GM18508 (cell line): ENCODE results near the gene HPS1.
A peak's percentile ranks its signal among the peaks of the same experiment; 100 is the strongest.

Source experiments
- ATAC-seq: cut with Tn5 transposase; IDR thresholded peaks from one replicate; pipeline ENCODE4 v1.9.1; 2021; ENCODE audit warnings: moderate number of reproducible peaks; ENCODE audit not compliant: insufficient read depth, unreplicated experiment

Gene HPS1

GRCh38 chr10:98446661-98447221 lies at the start of gene HPS1:
Gene HPS1 (minus strand): TSS chr10:98446935. CDS start chr10:98443240, 3,695 bp downstream.
- no peak for ATAC-seq

- ATAC-seq = no peak
Measured at GRCh38 chr10:98492763-98493162, 46.0 kb upstream of the HPS1 start.

DNA sequence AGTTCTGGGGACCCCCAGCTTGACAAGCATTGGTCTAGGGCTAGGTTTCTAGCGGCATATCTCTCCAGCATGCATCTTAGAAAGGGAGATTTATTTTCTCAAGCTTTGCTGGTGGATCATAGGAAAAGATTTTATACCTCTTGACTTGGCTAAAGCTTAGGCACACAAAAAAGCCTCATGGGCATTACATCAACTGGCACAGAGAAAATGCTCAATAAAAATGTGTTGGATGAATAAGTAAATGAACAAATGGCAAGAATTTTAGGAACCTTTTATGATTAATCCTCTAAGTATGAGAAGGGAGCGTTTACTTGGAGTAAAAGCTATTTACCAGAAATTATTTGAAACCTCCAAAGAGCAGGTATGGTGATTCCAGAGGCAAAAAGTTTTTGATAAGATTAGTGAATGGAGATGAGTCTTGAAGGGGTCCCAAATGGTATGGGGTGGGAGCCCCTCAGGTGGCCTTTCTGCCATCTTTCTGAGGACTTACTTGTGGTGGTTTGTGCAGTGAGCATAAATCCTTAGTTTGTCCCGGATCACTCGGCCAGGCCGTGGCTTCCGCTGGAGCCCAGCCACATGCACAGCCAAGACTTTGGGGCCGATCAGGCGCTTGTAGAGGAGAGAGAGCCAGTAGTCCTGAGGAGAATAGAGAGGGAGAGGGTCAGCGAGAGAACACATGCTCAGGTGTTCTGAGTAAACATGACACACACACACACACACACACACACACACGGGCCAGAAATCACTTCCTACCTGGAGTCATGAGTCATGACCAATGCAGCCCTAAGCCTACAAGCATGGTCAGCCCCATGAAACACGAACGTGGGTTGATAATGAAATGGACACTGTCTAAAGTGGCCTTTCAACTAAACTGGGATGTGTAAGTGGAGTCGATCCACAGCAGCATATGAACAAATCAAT lies 43.1 kb upstream of the HPS1 start:
- no peak for ATAC-seq

DNA sequence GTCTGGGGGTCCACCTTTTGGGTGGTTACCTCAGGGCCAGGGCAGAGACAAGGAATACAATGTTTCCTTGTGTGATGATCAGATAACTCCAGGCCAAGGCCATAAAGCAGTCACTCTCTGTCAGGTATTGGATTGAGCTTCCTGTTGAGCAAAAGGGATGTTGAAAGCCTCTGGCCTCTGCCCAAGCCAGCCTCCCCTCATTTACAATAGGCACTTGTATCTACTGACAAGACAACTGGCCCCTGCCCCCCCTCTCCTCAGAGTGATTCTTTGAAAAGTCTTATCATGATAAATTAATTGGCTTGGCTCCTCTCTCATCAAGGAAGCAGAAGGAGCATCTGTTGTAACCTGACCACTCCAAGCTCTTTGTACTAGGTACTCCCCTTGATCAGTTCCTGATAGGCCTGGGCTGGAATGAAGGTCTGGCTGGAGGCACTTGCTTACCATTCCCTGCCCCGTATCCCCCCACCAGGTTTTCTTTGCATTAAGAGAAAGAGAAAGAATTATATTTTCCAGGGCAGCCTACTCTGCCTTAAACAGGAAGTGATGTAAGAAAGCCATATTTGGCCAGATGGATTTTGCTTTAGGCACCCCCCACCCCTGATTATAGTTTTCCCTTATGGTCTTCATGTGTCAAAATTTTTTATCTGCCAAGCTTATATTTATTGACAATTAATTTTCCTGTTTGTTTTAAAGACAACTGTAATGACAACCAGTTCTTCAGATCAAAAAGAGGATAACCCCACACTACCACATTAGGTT lies 42.1 kb upstream of the HPS1 start:
- ATAC-seq = no peak

- no peak for ATAC-seq
Measured at GRCh38 chr10:98487649-98488048, 40.9 kb upstream of the HPS1 start.

- ATAC-seq = no peak
Measured at GRCh38 chr10:98486421-98486820, 39.7 kb upstream of the HPS1 start.

- no peak for ATAC-seq
Measured at GRCh38 chr10:98485959-98486358, 39.2 kb upstream of the HPS1 start.

DNA sequence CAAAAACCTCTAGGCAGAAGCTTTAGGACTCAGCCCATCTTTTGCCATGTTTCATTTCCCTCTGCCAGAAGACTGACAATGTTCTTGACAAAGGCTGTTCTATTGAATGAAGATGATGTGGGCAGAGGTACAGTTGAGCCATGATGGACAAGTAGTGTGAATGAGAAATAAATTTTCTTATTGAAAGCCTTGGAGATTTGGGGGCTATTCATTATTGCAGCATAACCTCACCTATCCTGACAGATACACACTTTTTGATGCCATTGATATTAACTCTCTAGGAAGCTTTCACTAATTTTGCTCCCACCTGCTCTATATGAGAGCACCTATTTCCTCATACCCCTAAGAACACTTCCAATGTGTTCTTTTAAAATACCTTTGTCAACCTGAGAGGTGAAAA lies 36.9 kb upstream of the HPS1 start:
- ATAC-seq = no peak

DNA sequence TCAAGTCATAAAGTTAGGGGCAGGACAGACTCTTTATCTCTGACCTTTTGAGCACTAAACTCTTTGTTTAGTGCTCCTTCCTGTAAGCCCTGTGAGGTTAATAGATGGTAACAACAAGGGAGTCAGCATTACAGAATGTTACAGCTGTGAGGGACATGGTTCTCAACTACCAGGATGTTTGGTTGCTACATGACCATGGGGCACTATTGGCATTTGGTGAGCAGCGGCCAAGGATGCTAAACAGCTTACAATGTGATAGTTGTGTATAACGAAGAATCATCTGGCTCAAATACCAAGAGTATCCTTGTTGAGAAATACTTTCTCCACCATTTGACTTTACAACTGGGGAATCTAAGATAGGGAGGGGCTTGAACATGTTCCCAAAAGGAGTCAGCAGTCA lies 35.4 kb upstream of the HPS1 start:
- ATAC-seq = no peak

DNA sequence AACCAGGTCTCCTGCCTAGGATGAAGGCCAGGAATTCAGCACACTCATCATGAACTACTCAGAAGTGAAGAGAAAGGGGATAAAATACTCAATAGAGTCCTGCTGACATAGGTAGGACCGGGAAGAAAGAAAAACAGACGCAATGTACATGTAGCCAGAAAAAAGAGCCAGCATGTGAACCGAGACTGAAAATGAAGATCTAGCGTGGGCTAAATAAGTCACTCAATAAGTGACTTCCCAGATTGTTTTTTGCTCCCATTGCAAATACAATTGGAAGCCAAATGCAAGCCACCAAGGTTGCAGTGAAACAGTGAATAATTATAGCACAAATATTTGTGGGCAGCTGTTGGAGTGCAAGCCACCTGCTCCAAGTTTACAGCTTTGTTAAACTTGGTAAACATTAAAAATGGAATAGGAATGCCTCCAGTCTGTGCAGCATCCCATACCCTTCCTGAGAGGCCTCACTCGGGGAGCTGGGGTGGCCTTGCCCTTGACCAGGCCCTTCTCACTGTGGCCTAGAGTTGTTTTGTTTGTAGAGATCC lies 34.7 kb upstream of the HPS1 start:
- no peak for ATAC-seq

GRCh38 chr10:98478430-98479222 lies 31.9 kb upstream of the HPS1 start:
- no peak for ATAC-seq

- no peak for ATAC-seq
Measured at GRCh38 chr10:98477861-98478260, 31.1 kb upstream of the HPS1 start.

DNA sequence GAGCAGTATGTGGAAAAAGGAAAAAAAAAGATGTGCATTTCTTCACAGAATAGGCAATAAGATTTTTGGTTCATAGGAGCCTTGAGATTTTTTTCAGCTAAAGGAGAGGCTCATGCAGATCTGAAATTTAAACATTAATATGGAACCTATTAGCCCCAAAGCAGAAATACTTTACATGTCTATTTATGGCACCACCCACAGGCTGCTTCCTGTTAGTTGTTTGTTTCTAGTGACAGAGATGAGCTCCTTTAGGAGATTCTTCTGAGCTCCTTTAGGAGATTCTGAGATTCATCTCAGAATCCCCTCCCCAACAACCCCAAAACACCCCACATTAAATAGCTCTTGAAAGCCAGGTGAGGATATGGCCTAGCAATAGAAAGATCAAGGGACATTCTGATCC lies 27.9 kb upstream of the HPS1 start:
- ATAC-seq = no peak

DNA sequence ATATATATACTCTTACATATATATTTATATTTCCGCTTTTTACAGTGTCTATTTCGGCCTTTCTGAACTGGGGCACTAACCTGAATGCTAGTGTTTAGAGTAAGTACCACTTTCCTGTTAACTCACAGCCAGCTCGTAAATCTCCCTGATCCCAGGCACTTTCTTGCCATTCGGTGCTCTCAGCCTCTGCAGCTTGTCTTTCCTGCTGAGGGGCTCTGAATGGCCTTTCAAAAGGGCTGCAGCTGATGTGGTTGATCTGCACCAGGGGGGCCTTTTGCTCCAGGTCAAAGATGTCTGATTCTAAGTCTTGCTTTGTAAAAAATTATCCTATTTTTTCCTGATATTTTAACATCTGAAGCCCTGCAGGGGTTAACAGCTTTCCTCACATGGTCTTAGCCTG lies 25.5 kb upstream of the HPS1 start:
- ATAC-seq = no peak

- no peak for ATAC-seq
Measured at GRCh38 chr10:98470850-98471249, 24.1 kb upstream of the HPS1 start.

DNA sequence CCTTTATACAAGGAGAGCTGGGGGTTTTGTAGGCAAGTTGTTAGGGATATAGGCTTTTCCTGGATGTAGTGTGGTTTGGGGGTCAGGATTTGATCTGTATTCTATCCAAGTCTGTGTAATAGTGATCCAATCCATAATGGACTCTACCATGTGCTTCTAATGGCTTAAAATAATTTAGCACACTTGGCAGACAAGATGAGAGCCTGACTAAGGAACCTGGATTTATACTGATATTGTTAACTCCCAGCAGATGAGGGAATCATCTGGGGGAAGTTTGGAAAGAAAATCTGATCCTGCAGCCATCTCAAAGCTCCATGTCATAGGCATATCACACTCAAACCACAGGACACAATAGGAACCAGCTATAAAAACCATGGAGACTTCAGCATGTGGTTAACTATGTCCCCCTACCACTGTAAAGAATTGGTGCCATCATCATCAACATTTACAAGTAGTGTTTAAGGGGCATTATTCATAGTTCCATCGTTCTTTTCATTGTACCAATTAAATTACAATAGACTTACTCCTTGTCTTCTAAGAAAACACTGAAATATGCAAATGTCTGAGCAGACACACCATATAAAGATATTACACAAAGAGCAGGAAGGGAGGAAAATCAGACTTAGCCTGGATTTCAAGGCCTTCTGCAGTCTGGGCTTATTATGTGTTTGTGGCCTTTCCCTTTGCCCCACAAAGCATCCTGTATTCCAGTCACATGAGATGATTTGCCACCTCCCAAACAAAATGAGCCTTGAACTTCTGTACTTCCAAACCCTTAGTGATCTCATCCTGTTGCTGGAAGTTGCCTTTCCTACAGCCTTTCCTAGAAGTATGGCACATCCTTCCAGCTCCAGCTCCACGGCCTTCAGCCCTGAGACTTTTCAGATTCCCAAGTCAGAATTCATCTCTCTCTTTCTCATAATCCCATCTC lies 22.5 kb upstream of the HPS1 start:
- no peak for ATAC-seq

GRCh38 chr10:98467506-98468318 lies 21.0 kb upstream of the HPS1 start:
- peak; percentile 82 for ATAC-seq

GRCh38 chr10:98466861-98467505 lies 20.2 kb upstream of the HPS1 start:
- no peak for ATAC-seq
